Measurements from ENCODE around the gene KSR2. TPM values are rescaled to one million over a fixed set of nuclear protein-coding genes. Genes with fewer than 3 reads are reported as not detected.
A peak's percentile ranks its signal among the peaks of the same experiment; 100 is the strongest.

The KSR2 gene
- total RNA-seq, 1 donor from 2014 or later, result 2.0 TPM

GRCh38 chr12:117890644-117891043, 78.1 kb downstream of the KSR2 start:
- TF ChIP-seq, protein P1, sequence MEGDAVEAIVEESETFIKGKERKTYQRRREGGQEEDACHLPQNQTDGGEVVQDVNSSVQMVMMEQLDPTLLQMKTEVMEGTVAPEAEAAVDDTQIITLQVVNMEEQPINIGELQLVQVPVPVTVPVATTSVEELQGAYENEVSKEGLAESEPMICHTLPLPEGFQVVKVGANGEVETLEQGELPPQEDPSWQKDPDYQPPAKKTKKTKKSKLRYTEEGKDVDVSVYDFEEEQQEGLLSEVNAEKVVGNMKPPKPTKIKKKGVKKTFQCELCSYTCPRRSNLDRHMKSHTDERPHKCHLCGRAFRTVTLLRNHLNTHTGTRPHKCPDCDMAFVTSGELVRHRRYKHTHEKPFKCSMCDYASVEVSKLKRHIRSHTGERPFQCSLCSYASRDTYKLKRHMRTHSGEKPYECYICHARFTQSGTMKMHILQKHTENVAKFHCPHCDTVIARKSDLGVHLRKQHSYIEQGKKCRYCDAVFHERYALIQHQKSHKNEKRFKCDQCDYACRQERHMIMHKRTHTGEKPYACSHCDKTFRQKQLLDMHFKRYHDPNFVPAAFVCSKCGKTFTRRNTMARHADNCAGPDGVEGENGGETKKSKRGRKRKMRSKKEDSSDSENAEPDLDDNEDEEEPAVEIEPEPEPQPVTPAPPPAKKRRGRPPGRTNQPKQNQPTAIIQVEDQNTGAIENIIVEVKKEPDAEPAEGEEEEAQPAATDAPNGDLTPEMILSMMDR (conservative IDR thresholded peaks at IDR 0.05), result no peak
- Mint-ChIP-seq H3K27me3 (peaks cover 6% of the 10 kb centered on the region), H3K9me3 (no peaks in the 10 kb centered on the region), H3K36me3 (no peaks in the 10 kb centered on the region), H3K4me1 (ENCODE audit: unreplicated experiment) (no peaks in the 10 kb centered on the region), H3K27ac (no peak overlapping the region), H3K4me3 (no peak overlapping the region)
- DNase-seq (ENCODE audit: extremely low spot score, unreplicated experiment), result no peak

- no peaks in the 10 kb centered on the region for H3K36me3 Mint-ChIP-seq
- H3K27ac Mint-ChIP-seq, result no peak overlapping the region
- DNase-seq (ENCODE audit: extremely low spot score, unreplicated experiment), result no peak
- TF ChIP-seq, protein P1 (conservative IDR thresholded peaks at IDR 0.05), result peak; percentile 38
- H3K9me3 Mint-ChIP-seq, result no peaks in the 10 kb centered on the region
- no peak overlapping the region for H3K4me3 Mint-ChIP-seq
- H3K27me3 Mint-ChIP-seq, result peaks cover 6% of the 10 kb centered on the region
- H3K4me1 Mint-ChIP-seq (ENCODE audit: unreplicated experiment), result no peaks in the 10 kb centered on the region
These were observed 78.7 kb downstream of the KSR2 start for GRCh38 chr12:117890137-117890536.

GRCh38 chr12:117889098-117889497, 79.7 kb downstream of the KSR2 start:
- no peaks in the 10 kb centered on the region for H3K36me3 Mint-ChIP-seq
- H3K27me3 Mint-ChIP-seq, result peaks cover 12% of the 10 kb centered on the region
- H3K4me3 Mint-ChIP-seq, result no peak overlapping the region
- TF ChIP-seq, protein P1 (conservative IDR thresholded peaks at IDR 0.05), result no peak
- H3K9me3 Mint-ChIP-seq, result no peaks in the 10 kb centered on the region
- H3K27ac Mint-ChIP-seq, result no peak overlapping the region
- DNase-seq (ENCODE audit: extremely low spot score, unreplicated experiment), result no peak
- no peaks in the 10 kb centered on the region for H3K4me1 Mint-ChIP-seq (ENCODE audit: unreplicated experiment)

- H3K27ac Mint-ChIP-seq, result no peak overlapping the region
- peaks cover 21% of the 10 kb centered on the region for H3K27me3 Mint-ChIP-seq
- no peak for DNase-seq (ENCODE audit: extremely low spot score, unreplicated experiment)
- H3K4me3 Mint-ChIP-seq, result no peak overlapping the region
- H3K9me3 Mint-ChIP-seq, result peaks cover 7% of the 10 kb centered on the region
- no peaks in the 10 kb centered on the region for H3K4me1 Mint-ChIP-seq (ENCODE audit: unreplicated experiment)
- H3K36me3 Mint-ChIP-seq, result no peaks in the 10 kb centered on the region
- TF ChIP-seq, protein P1 (conservative IDR thresholded peaks at IDR 0.05), result no peak
These were observed 83.6 kb downstream of the KSR2 start for GRCh38 chr12:117885211-117885610.

GRCh38 chr12:117884161-117884560, 84.6 kb downstream of the KSR2 start:
- Mint-ChIP-seq H3K4me1 (ENCODE audit: unreplicated experiment) (no peaks in the 10 kb centered on the region), H3K27me3 (peaks cover 18% of the 10 kb centered on the region), H3K4me3 (no peak overlapping the region), H3K9me3 (peaks cover 7% of the 10 kb centered on the region), H3K36me3 (no peaks in the 10 kb centered on the region), H3K27ac (no peak overlapping the region)
- TF ChIP-seq, protein P1 (conservative IDR thresholded peaks at IDR 0.05), result no peak
- DNase-seq (ENCODE audit: extremely low spot score, unreplicated experiment), result no peak

GRCh38 chr12:117882603-117883184, 86.1 kb downstream of the KSR2 start:
- no peak overlapping the region for H3K27ac Mint-ChIP-seq
- DNase-seq (ENCODE audit: extremely low spot score, unreplicated experiment), result no peak
- H3K9me3 Mint-ChIP-seq, result peaks cover 7% of the 10 kb centered on the region
- TF ChIP-seq, protein P1 (conservative IDR thresholded peaks at IDR 0.05), result no peak
- no peaks in the 10 kb centered on the region for H3K36me3 Mint-ChIP-seq
- no peaks in the 10 kb centered on the region for H3K4me1 Mint-ChIP-seq (ENCODE audit: unreplicated experiment)
- peaks cover 24% of the 10 kb centered on the region for H3K27me3 Mint-ChIP-seq
- no peak overlapping the region for H3K4me3 Mint-ChIP-seq

All from type B pancreatic cell (in vitro differentiated cells).